Measurements from ENCODE around the gene MAPT. TPM values are rescaled to one million over a fixed set of nuclear protein-coding genes. Genes with fewer than 3 reads are reported as not detected.

MAPT gene
- total and polyA plus RNA-seq, 2 of the 4 experiments (the other 2 are of a cell fraction): 0.18 to 0.19 TPM

GRCh38 chr17:45965812-45966211 lies 71.5 kb downstream of the MAPT start:
- ChIA-PET POLR2A (ENCODE audit: unreplicated experiment) (no interaction called here), CTCF (no interaction called here)
- H3K14ac ChIP-seq (replicated peaks; ENCODE audit: low read depth, low read length): no peak overlapping the region
- no peak for DNase-seq
- H3K9me3 ChIP-seq (ENCODE audit: control insufficient read depth, insufficient read depth, low read length): no peaks in the 10 kb centered on the region
- no peak overlapping the region for H2AK9ac ChIP-seq (replicated peaks; ENCODE audit: low read depth, low read length, poor library complexity)
- H3K23ac ChIP-seq (ENCODE audit: low read depth, low read length): no peak overlapping the region
- dilution Hi-C loops (cut with HindIII; ENCODE audit: low sequenced_read_pairs, unreplicated experiment): no loop called here
- no peak overlapping the region for H3K9ac ChIP-seq (ENCODE audit: low read depth, low read length)
- in situ Hi-C loops (cut with MboI; ENCODE audit: low sequenced_read_pairs): no loop called here
- H3K36me3 ChIP-seq (ENCODE audit: control insufficient read depth, insufficient read depth, low read length): no peaks in the 10 kb centered on the region
- H3K4me2 ChIP-seq (ENCODE audit: low read depth, low read length): no peak overlapping the region
- BruUV-seq (replicated peaks): no TSS peak
- H2AK5ac ChIP-seq (ENCODE audit: low read depth, low read length): no peak overlapping the region
- H2BK15ac ChIP-seq (ENCODE audit: low read depth, low read length): no peak overlapping the region
- H2BK20ac ChIP-seq (ENCODE audit: low read depth, low read length): no peak overlapping the region
- no peaks in the 10 kb centered on the region for H4K20me1 ChIP-seq (ENCODE audit: insufficient read depth, low read length)
- no peak overlapping the region for H4K8ac ChIP-seq (ENCODE audit: low read depth in 2 of 2, low read length in 2 of 2)
- peaks cover 39% of the 10 kb centered on the region for H3K27me3 ChIP-seq (ENCODE audit: control insufficient read depth, insufficient read depth, low read length)
- no peak for ATAC-seq (ENCODE audit: low read depth)
- no peak overlapping the region for H3K18ac ChIP-seq (ENCODE audit: low read depth, low read length)
- no peak overlapping the region for H3K56ac ChIP-seq (ENCODE audit: extremely low read depth, insufficient read depth, low read length)
- no peak overlapping the region for H4K91ac ChIP-seq (ENCODE audit: insufficient read depth, low read depth, low read length)
- WGBS, 2 experiments (ENCODE audit: extremely low coverage in 2 of 2, insufficient read length in 1 of 2): 0% methylated on average over 1 of the region's 4 CpGs; no CpG with 5 or more reads in 1 of the 2 experiments
- no peak overlapping the region for H2BK120ac ChIP-seq (ENCODE audit: low read depth, low read length)
- H3K4me1 ChIP-seq (ENCODE audit: control insufficient read depth, insufficient read depth, low read length): no peaks in the 10 kb centered on the region
- H2BK5ac ChIP-seq (ENCODE audit: low read depth, low read length, poor library complexity, severe bottlenecking): no peak overlapping the region
- TF ChIP-seq FOS (IDR thresholded peaks at IDR 0.05; ENCODE audit: low read depth, low read length): no peak
- TF ChIP-seq RCOR1 (IDR thresholded peaks at IDR 0.05; ENCODE audit: insufficient replicate concordance, low read length): no peak
- TF ChIP-seq CHD1 (IDR thresholded peaks at IDR 0.05; ENCODE audit: low read depth, low read length): no peak
- no peak for TF ChIP-seq MAZ (IDR thresholded peaks at IDR 0.05; ENCODE audit: borderline replicate concordance, low read depth, low read length)
- no peak for TF ChIP-seq MAFK (IDR thresholded peaks at IDR 0.05; ENCODE audit: low read depth, low read length)
- no peak for TF ChIP-seq USF2 (IDR thresholded peaks at IDR 0.05; ENCODE audit: low read depth, low read length)
- TF ChIP-seq RAD21 (IDR thresholded peaks at IDR 0.05; ENCODE audit: low read length): no peak
- no peak for TF ChIP-seq RFX5 (IDR thresholded peaks at IDR 0.05; ENCODE audit: low read depth, low read length)
- no peak for TF ChIP-seq BHLHE40 (IDR thresholded peaks at IDR 0.05; ENCODE audit: low read depth, low read length)
- no peak for TF ChIP-seq CEBPB (IDR thresholded peaks at IDR 0.05; ENCODE audit: low read depth, low read length)
- no peak for TF ChIP-seq POLR2A (IDR thresholded peaks at IDR 0.05; ENCODE audit: low read depth, low read length)
- TF ChIP-seq CTCF (conservative IDR thresholded peaks at IDR 0.05; ENCODE audit: low read depth, low read length): no peak
- no peak overlapping the region for H3K4me3 ChIP-seq (ENCODE audit: insufficient read depth, low read depth, low read length)
- H4K5ac ChIP-seq (ENCODE audit: low read depth, low read length): no peak overlapping the region
- no peak overlapping the region for H3K4ac ChIP-seq (ENCODE audit: low read depth, low read length)
- no peak overlapping the region for H2AFZ ChIP-seq (replicated peaks; ENCODE audit: low read length, poor library complexity)
- no peaks in the 10 kb centered on the region for H3K9me1 ChIP-seq (ENCODE audit: insufficient read depth, low read length)
- intact Hi-C loops (cut with micrococcal nuclease): no loop called here
- H3K27ac ChIP-seq (ENCODE audit: insufficient read depth, low read length): no peak overlapping the region
- H3K79me1 ChIP-seq (ENCODE audit: low read depth in 1 of 2, low read length in 2 of 2): no peaks in the 10 kb centered on the region

Measured in IMR-90 (cell line).